H9 (cell line): ENCODE results near the gene LIF. TPM values are rescaled to one million over a fixed set of nuclear protein-coding genes. Genes with fewer than 3 reads are reported as not detected.

Experiments
- DNase-seq: peaks from one replicate; pipeline ENCODE4 v3.0.0-alpha.2; 2017
- H2AFZ ChIP-seq: one replicate; pipeline ENCODE4 v1.6.1; 2013; ENCODE audit warnings: mild to moderate bottlenecking, low read length, control low read depth, moderate library complexity
- H2AK5ac ChIP-seq: 2 replicates; pipeline ENCODE4 v1.6.1; 2013; ENCODE audit warnings: low read length, control low read depth, mixed read lengths; ENCODE audit not compliant: insufficient read length
- H2BK120ac ChIP-seq: one replicate; pipeline ENCODE4 v1.6.1; 2013; ENCODE audit warnings: low read depth, mild to moderate bottlenecking, low read length, control low read depth, inconsistent platforms; ENCODE audit not compliant: poor library complexity, severe bottlenecking
- H2BK12ac ChIP-seq: 2 replicates; pipeline ENCODE4 v1.6.1; 2013; ENCODE audit warnings: low read length, control low read depth, mixed read lengths, low read depth; ENCODE audit not compliant: insufficient read length
- H2BK15ac ChIP-seq: 2 replicates; pipeline ENCODE4 v1.6.1; 2013; ENCODE audit warnings: low read depth, low read length, control low read depth
- H2BK20ac ChIP-seq: one replicate; pipeline ENCODE4 v1.6.1; 2013; ENCODE audit warnings: low read depth, mild to moderate bottlenecking, low read length, control low read depth, inconsistent platforms; ENCODE audit not compliant: poor library complexity, severe bottlenecking
- H2BK5ac ChIP-seq: 2 replicates; pipeline ENCODE4 v1.6.1; 2013; ENCODE audit warnings: low read length, control low read depth, mixed read lengths; ENCODE audit not compliant: insufficient read length
- H3K14ac ChIP-seq: 2 replicates; pipeline ENCODE4 v1.6.1; 2013; ENCODE audit warnings: low read length, control low read depth; ENCODE audit not compliant: insufficient read depth
- H3K18ac ChIP-seq: 2 replicates; pipeline ENCODE4 v1.6.1; 2013; ENCODE audit warnings: low read depth, mild to moderate bottlenecking, mixed read lengths, low read length, control low read depth; ENCODE audit not compliant: insufficient read length
- H3K23ac ChIP-seq: 2 replicates; pipeline ENCODE4 v1.6.1; 2013; ENCODE audit warnings: low read length, control low read depth, mixed read lengths, low read depth; ENCODE audit not compliant: insufficient read length
- H3K23me2 ChIP-seq: 2 replicates; pipeline ENCODE4 v1.6.1; 2013; ENCODE audit warnings: low read depth, mild to moderate bottlenecking, mixed read lengths, low read length, control low read depth; ENCODE audit not compliant: insufficient read length, poor library complexity, severe bottlenecking
- H3K27ac ChIP-seq: 2 replicates; pipeline ENCODE4 v1.5.1; 2013; ENCODE audit warnings: low read length, control low read depth, mixed read lengths, low read depth; ENCODE audit not compliant: insufficient read length
- H3K27me3 ChIP-seq: 2 replicates; pipeline ENCODE4 v1.6.1; 2013; ENCODE audit warnings: low read length, control low read depth, inconsistent platforms; ENCODE audit not compliant: insufficient read depth
- H3K4ac ChIP-seq: 2 replicates; pipeline ENCODE4 v1.6.1; 2013; ENCODE audit warnings: low read depth, mild to moderate bottlenecking, control low read depth, inconsistent platforms, low read length, moderate library complexity
- H3K4me1 ChIP-seq: 2 replicates; pipeline ENCODE4 v1.6.1; 2013; ENCODE audit warnings: low read length, control low read depth, inconsistent platforms; ENCODE audit not compliant: insufficient read depth
- H3K4me2 ChIP-seq: 2 replicates; pipeline ENCODE4 v1.6.1; 2013; ENCODE audit warnings: low read length, control low read depth, mixed read lengths; ENCODE audit not compliant: insufficient read length, insufficient read depth
- H3K56ac ChIP-seq: 2 replicates; pipeline ENCODE4 v1.6.1; 2013; ENCODE audit warnings: low read depth, mild to moderate bottlenecking, mixed read lengths, low read length, control low read depth; ENCODE audit not compliant: insufficient read length
- H3K79me1 ChIP-seq: 2 replicates; pipeline ENCODE4 v1.6.1; 2013; ENCODE audit warnings: low read depth, mild to moderate bottlenecking, moderate library complexity, low read length, control low read depth, inconsistent platforms; ENCODE audit not compliant: insufficient read depth, poor library complexity, severe bottlenecking
- H3K79me2 ChIP-seq: 2 replicates; pipeline ENCODE4 v1.6.1; 2013; ENCODE audit warnings: low read length, control low read depth, inconsistent platforms; ENCODE audit not compliant: insufficient read depth
- H3K9ac ChIP-seq: 2 replicates; pipeline ENCODE4 v1.6.1; 2013; ENCODE audit warnings: low read length, control low read depth, mixed read lengths; ENCODE audit not compliant: insufficient read length; ENCODE audit errors: extremely low read depth
- H3K9me3 ChIP-seq: one replicate; pipeline ENCODE4 v1.6.1; 2013; ENCODE audit warnings: low read depth, low read length, inconsistent platforms; ENCODE audit not compliant: control insufficient read depth
- H3T11ph ChIP-seq: one replicate; pipeline ENCODE4 v1.6.1; 2013; ENCODE audit warnings: mild to moderate bottlenecking, low read length, control low read depth, inconsistent platforms
- H4K20me1 ChIP-seq: one replicate; pipeline ENCODE4 v1.6.1; 2013; ENCODE audit not compliant: control insufficient read depth, insufficient read length, insufficient read depth
- H4K5ac ChIP-seq: 2 replicates; pipeline ENCODE4 v1.6.1; 2013; ENCODE audit warnings: low read depth, mild to moderate bottlenecking, mixed read lengths, low read length, control low read depth; ENCODE audit not compliant: insufficient read length
- H4K8ac ChIP-seq: replicated peaks from 2 replicates; pipeline ENCODE4 v1.6.1; 2013; ENCODE audit warnings: low read length, control low read depth, mixed read lengths, low read depth; ENCODE audit not compliant: insufficient read length
- H4K91ac ChIP-seq: 2 replicates; pipeline ENCODE4 v1.6.1; 2013; ENCODE audit warnings: low read depth, mild to moderate bottlenecking, moderate library complexity, mixed read lengths, low read length, control low read depth; ENCODE audit not compliant: insufficient read length
- H3K27ac Mint-ChIP-seq, 3 experiments: 2 replicates in 2 of 3; 3 replicates in 1 of 3; pipeline ENCODE4 v1.8.0; 2020 to 2021; ENCODE audit warnings: mixed read lengths in 3 of 3, mild to moderate bottlenecking in 1 of 3, moderate library complexity in 1 of 3
- H3K27me3 Mint-ChIP-seq: 2 replicates; pipeline ENCODE4 v1.8.0; 2021; ENCODE audit warnings: low read depth, mild to moderate bottlenecking, moderate library complexity, mixed read lengths
- H3K36me3 Mint-ChIP-seq, 3 experiments: 2 replicates in 2 of 3; 3 replicates in 1 of 3; pipeline ENCODE4 v1.8.0; 2020 to 2021; ENCODE audit warnings: low read depth in 3 of 3, mixed read lengths in 3 of 3; ENCODE audit not compliant: insufficient read depth in 1 of 3
- H3K4me1 Mint-ChIP-seq, 2 experiments: 2 replicates each; pipeline ENCODE4 v1.8.0; 2020; ENCODE audit warnings: mixed read lengths in 2 of 2
- H3K4me3 Mint-ChIP-seq, 2 experiments: 2 replicates in 1 of 2; 3 replicates in 1 of 2; pipeline ENCODE4 v1.8.0; 2020 to 2021; ENCODE audit warnings: mild to moderate bottlenecking in 2 of 2, mixed read lengths in 2 of 2, moderate library complexity in 1 of 2
- H3K9me3 Mint-ChIP-seq, 2 experiments: 2 replicates in 1 of 2; 3 replicates in 1 of 2; pipeline ENCODE4 v1.8.0; 2020; ENCODE audit warnings: mild to moderate bottlenecking in 2 of 2, mixed read lengths in 2 of 2, moderate library complexity in 1 of 2
- WGBS: extraction: QIAGEN DNeasy Blood & Tissue Kit; methylation state at CpG from one replicate; pipeline ENCODE4 v1.1.7; 2013; ENCODE audit warnings: missing lambda C conversion rate, low lambda C conversion rate, mixed read lengths; ENCODE audit not compliant: insufficient read length; ENCODE audit errors: extremely low coverage; 5-methylcytosine and 5-hydroxymethylcytosine counted together
- total RNA-seq: library from RNA; stranded (reverse); gene quantifications from 2 replicates; pipeline ENCODE4 v1.2.1, GENCODE V29; 2021
- TF ChIP-seq, protein P1 (sequence below): fragments of 200-600 bp; sonication (generic); conservative IDR thresholded peaks from 3 replicates; pipeline ENCODE4 v1.8.0; 2021; ENCODE audit warnings: antibody characterized with exemption, mild to moderate bottlenecking

LIF gene
- total RNA-seq, 1 experiment from 2014 or later: 6.1 TPM

DNA sequence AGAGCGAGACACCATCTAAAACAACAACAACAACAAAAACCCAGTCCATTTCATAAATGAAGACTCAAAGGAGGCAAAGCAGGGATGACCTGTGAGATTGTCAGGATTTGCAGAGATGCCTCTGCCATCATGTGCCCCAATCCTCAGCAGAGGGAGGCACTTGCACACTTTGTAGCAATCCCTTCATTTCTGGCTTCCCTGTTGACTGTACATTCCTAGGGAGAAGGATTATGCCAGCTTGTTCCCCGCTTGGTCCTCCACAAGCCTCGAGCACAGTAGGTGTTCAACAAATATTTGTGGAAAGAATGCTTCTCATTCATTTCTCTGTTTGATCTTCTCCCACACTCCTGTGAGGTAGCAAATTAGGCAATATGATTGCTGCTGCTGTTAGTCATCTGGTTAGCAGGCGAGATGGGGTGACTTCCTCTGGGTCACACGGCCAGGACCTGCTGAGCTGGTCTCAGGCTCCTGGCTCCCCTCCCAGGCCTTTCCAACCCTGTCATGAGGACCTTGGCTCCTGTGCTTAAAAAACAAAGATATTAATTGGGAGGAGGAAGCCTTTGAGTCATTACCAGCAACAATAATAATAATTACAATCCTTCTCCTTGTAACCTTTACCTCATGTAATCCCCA lies 34.1 kb downstream of the LIF start:
- Histone ChIP-seq H3K27ac (no peak overlapping the region), H3K4me1 (peaks cover 6% of the 10 kb centered on the region; the same call in 1 of the 2 replicates), H4K5ac (no peak overlapping the region), H2BK20ac (no peak overlapping the region), H3K4me2 (no peak overlapping the region), H3K79me2 (no peaks in the 10 kb centered on the region), H2AK5ac (no peak overlapping the region), H2BK5ac (no peak overlapping the region), H3K9me3 (no peaks in the 10 kb centered on the region), H3K79me1 (no peaks in the 10 kb centered on the region), H3K4ac (no peak overlapping the region), H3K9ac (no peak overlapping the region), H2AFZ (no peak overlapping the region), H4K91ac (no peak overlapping the region), H2BK120ac (no peak overlapping the region), H3K18ac (no peak overlapping the region), H4K20me1 (no peaks in the 10 kb centered on the region), H3T11ph (no peak overlapping the region), H3K27me3 (no peaks in the 10 kb centered on the region; the same call in 1 of the 2 replicates), H4K8ac (no peak overlapping the region), H3K23ac (no peak overlapping the region), H3K14ac (no peak overlapping the region), H3K56ac (no peak overlapping the region), H2BK15ac (no peak overlapping the region), H2BK12ac (no peak overlapping the region), H3K23me2 (no peaks in the 10 kb centered on the region)
- Mint-ChIP-seq H3K9me3 (no peaks in the 10 kb centered on the region; a peak in 1 of 5 replicates), H3K4me1 (peaks cover 29 to 31% of the 10 kb centered on the region in 2 experiments), H3K4me3 (no peak overlapping the region), H3K27ac (no peak overlapping the region), H3K36me3 (no peaks in the 10 kb centered on the region), H3K27me3 (peaks cover 15% of the 10 kb centered on the region)
- no peak for DNase-seq
- no CpG with 5 or more reads among the region's 5 CpGs for WGBS
- TF ChIP-seq, protein P1, sequence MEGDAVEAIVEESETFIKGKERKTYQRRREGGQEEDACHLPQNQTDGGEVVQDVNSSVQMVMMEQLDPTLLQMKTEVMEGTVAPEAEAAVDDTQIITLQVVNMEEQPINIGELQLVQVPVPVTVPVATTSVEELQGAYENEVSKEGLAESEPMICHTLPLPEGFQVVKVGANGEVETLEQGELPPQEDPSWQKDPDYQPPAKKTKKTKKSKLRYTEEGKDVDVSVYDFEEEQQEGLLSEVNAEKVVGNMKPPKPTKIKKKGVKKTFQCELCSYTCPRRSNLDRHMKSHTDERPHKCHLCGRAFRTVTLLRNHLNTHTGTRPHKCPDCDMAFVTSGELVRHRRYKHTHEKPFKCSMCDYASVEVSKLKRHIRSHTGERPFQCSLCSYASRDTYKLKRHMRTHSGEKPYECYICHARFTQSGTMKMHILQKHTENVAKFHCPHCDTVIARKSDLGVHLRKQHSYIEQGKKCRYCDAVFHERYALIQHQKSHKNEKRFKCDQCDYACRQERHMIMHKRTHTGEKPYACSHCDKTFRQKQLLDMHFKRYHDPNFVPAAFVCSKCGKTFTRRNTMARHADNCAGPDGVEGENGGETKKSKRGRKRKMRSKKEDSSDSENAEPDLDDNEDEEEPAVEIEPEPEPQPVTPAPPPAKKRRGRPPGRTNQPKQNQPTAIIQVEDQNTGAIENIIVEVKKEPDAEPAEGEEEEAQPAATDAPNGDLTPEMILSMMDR: no peak
